T-cell (primary cell): ENCODE results near the gene STAT4. TPM values are rescaled to one million over a fixed set of nuclear protein-coding genes. Genes with fewer than 3 reads are reported as not detected.

ENCODE experiments used
- ATAC-seq, 4 experiments: fragments of 200-7000 bp in 3 of 4; fragments of 150-1000 bp in 1 of 4; cut with Tn5 transposase; replicated peaks in 1 of 4; 1 replicate in 3 of 4; 2 replicates in 1 of 4; pipeline ENCODE4 v1.10.0; 2021; ENCODE audit warnings: moderate library complexity in 3 of 4, mild to moderate bottlenecking in 2 of 4, moderate number of reproducible peaks in 1 of 4
- CTCF ChIA-PET, 2 donors: fragments of 300-600 bp; sonication (Branson Sonifier 250); formaldehyde crosslinking; loops; one replicate each; lab custom pipeline; 2022; ENCODE audit warnings: antibody characterized with exemption in 2 of 2; lab: Charles Lee
- POLR2A ChIA-PET, 2 donors: fragments of 300-600 bp; sonication (Branson Sonifier 250); formaldehyde crosslinking; loops; one replicate each; lab custom pipeline; 2022; ENCODE audit warnings: antibody characterized with exemption in 2 of 2; lab: Charles Lee
- DNase-seq, 35 experiments: peaks; one replicate each; pipeline versions ENCODE4 v3.0.0 to v3.0.0-alpha.2; 2013 to 2023
- H3K27ac ChIP-seq: one replicate; pipeline ENCODE4 v1.5.1; 2013; ENCODE audit warnings: low read length
- H3K27me3 ChIP-seq, 2 experiments: replicated peaks in 1 of 2; 1 replicate in 1 of 2; 2 replicates in 1 of 2; pipeline versions ENCODE4 v1.6.1 to v1.7.0; 2013; ENCODE audit warnings: low read length in 1 of 2, mixed read lengths in 1 of 2; ENCODE audit not compliant: control insufficient read depth in 2 of 2, insufficient read depth in 2 of 2; ENCODE audit errors: extremely low read depth in 1 of 2
- H3K36me3 ChIP-seq, 2 donors: 1 replicate in 1 of 2; 2 replicates in 1 of 2; pipeline versions ENCODE4 v1.6.1 to v1.7.0; 2013; ENCODE audit warnings: low read length in 1 of 2; ENCODE audit not compliant: control insufficient read depth in 2 of 2, insufficient read depth in 1 of 2; ENCODE audit errors: extremely low read depth in 1 of 2
- H3K4me1 ChIP-seq, 2 experiments: 1 replicate in 1 of 2; 2 replicates in 1 of 2; pipeline versions ENCODE4 v1.6.1 to v1.7.0; 2013; ENCODE audit warnings: low read length in 2 of 2, mixed read lengths in 1 of 2; ENCODE audit not compliant: insufficient read depth in 2 of 2, control insufficient read depth in 1 of 2; ENCODE audit errors: extremely low read depth in 1 of 2
- H3K4me3 ChIP-seq, 2 donors: 1 replicate in 1 of 2; 2 replicates in 1 of 2; pipeline versions ENCODE4 v1.5.1 to v1.7.0; 2013; ENCODE audit warnings: mild to moderate bottlenecking in 2 of 2, low read length in 1 of 2, moderate library complexity in 1 of 2; ENCODE audit not compliant: control insufficient read depth in 1 of 2; ENCODE audit errors: extremely low read depth in 1 of 2
- H3K9me3 ChIP-seq: 2 replicates; pipeline ENCODE4 v1.7.0; 2013
- H3K27ac Mint-ChIP-seq, 2 donors: one replicate each; pipeline ENCODE4 v1.8.0; 2020 to 2021; ENCODE audit warnings: mild to moderate bottlenecking in 2 of 2, mixed read lengths in 2 of 2
- H3K27me3 Mint-ChIP-seq, 2 donors: one replicate each; pipeline ENCODE4 v1.8.0; 2021 to 2022; ENCODE audit warnings: mixed read lengths in 2 of 2
- H3K36me3 Mint-ChIP-seq: one replicate; pipeline ENCODE4 v1.8.0; 2021; ENCODE audit warnings: mixed read lengths
- H3K4me1 Mint-ChIP-seq, 3 donors: one replicate each; pipeline ENCODE4 v1.8.0; 2020 to 2022; ENCODE audit warnings: mixed read lengths in 3 of 3, mild to moderate bottlenecking in 1 of 3
- H3K4me3 Mint-ChIP-seq, 3 donors: one replicate each; pipeline ENCODE4 v1.8.0; 2020 to 2022; ENCODE audit warnings: mild to moderate bottlenecking in 3 of 3, mixed read lengths in 3 of 3, moderate library complexity in 3 of 3
- H3K9me3 Mint-ChIP-seq, 3 donors: one replicate each; pipeline ENCODE4 v1.8.0; 2020 to 2022; ENCODE audit warnings: mixed read lengths in 3 of 3
- WGBS: methylation state at CpG from one replicate; pipeline ENCODE4 v1.1.5; 2013; ENCODE audit warnings: missing lambda C conversion rate; ENCODE audit not compliant: insufficient coverage; 5-methylcytosine and 5-hydroxymethylcytosine counted together
- total RNA-seq, 35 experiments: library from RNA in 6 of 35; stranded (reverse) in 6 of 35; fragments of 120-200 nt in 1 of 35; gene quantifications; one replicate each; pipeline versions ENCODE4 v1.2.1 to v1.2.4 and lab custom pipeline; 2013 to 2026

The STAT4 gene
- total RNA-seq, 5 donors from 2014 or later (not counting 1 experiment from before 2014, with no cell fraction given): 79.5 to 141 (median 91.7) TPM

DNA sequence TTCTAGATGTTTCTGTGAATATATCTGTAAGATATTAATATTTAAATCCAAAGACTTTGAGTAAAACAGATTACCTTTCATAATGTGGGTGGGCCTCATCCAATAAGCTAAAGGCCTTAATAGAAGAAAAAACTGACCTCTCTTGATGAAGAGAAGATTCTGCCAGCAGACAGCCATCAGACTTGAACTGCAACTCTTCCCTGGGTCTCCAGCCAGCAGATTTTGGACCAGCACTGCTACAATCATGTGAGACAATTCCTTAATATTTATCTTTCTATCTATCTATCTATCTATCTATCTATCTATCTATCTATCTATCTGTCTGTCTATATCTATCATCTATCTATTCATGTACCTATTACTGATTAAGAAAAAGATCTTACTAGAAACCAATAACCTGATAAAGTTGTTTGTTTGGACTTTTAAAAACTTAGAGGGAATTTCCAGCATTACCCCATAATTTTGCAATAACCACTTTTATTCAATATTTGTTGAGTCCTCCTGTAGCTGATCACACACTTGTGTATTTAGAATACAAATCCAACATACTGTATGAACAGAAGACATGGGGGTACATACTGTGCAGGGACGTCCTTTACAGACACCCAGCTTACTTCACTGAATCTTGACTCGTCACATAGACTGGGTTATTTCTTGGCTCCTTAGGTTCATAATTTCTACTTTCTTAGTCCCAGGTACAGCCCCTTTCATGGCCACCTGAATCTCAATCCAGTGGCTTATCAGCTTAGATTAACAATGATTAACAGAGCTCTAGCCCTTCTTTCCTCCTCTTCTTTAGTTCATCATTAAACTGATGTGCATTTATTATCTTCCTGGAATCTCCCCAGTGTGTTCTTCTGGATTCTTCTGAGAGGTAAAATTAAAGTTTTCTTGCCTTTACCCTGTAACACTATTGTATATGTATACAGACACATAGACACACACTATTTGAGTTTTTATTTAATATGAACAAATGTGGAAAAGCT, 27.2 kb upstream of the STAT4 start:
- H3K36me3 ChIP-seq: no peaks in the 10 kb centered on the region
- no peak overlapping the region for H3K4me3 Mint-ChIP-seq
- no peaks in the 10 kb centered on the region for H3K36me3 Mint-ChIP-seq

DNA sequence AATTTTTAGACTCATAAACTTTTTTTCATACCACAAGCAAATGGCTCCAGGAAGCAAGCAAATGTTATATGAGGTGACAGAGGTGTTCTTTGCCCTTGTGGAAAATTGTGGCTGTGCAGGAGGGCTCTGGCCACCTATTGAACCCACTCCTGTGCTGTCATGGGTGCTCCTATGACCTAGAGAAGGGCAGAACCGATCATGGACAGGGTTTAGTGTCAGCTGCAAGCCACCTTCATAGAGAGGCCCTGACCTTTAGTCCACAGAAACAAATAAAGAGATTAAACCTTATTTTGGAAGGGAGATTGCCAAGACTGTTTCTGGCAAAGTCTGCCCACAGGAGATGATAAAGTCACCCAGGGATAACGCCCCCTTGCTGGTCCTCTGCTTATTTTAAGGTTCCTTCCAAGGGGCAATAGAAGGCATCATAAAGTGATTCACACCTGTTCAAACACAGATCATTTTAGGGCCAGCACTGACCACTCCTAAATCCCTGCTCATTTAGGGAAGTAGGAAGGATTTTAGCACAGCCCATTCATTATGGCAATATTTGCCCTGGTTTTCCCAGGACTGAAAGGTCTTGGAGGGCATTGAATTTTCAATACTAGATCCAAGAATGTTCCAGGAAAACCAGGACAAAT, 26.1 kb upstream of the STAT4 start:
- H3K27ac Mint-ChIP-seq: no peak overlapping the region
- H3K4me1 ChIP-seq: no peaks in the 10 kb centered on the region
- ATAC-seq: no peak
- no peak overlapping the region for H3K4me3 ChIP-seq
- ChIA-PET CTCF (interaction anchor here in 1 of 2 donors (0.5 to 0.7 kb wide), 2 partner anchors 9 to 346 kb away, joined by 3 read pairs; no protein-coding TSS in a partner anchor), POLR2A (no interaction called here)
- DNase-seq: no peak
- peaks cover 6 to 16% (median 6%) of the 10 kb centered on the region in 3 donors for H3K4me1 Mint-ChIP-seq
- no peaks in the 10 kb centered on the region for H3K36me3 ChIP-seq
- no peaks in the 10 kb centered on the region for H3K27me3 Mint-ChIP-seq
- no peaks in the 10 kb centered on the region for H3K9me3 Mint-ChIP-seq
- 76% methylated on average over 2 of the region's 2 CpGs for WGBS
- H3K27ac ChIP-seq: no peak overlapping the region
- H3K4me3 Mint-ChIP-seq: no peak overlapping the region
- no peaks in the 10 kb centered on the region for H3K27me3 ChIP-seq
- no peaks in the 10 kb centered on the region for H3K9me3 ChIP-seq
- H3K36me3 Mint-ChIP-seq: no peaks in the 10 kb centered on the region

More for the DNA sequence above, 27.2 kb upstream of the STAT4 start:
- no peak overlapping the region for H3K4me3 ChIP-seq
- H3K9me3 ChIP-seq: no peaks in the 10 kb centered on the region
- H3K4me1 Mint-ChIP-seq: peaks cover 6 to 8% (median 6%) of the 10 kb centered on the region in 3 donors
- DNase-seq (no peak), ATAC-seq (no peak)
- WGBS: 100% methylated on average over 2 of the region's 2 CpGs
- no peaks in the 10 kb centered on the region for H3K9me3 Mint-ChIP-seq
- no peaks in the 10 kb centered on the region for H3K27me3 ChIP-seq
- no peak overlapping the region for H3K27ac ChIP-seq
- no peaks in the 10 kb centered on the region for H3K27me3 Mint-ChIP-seq
- H3K27ac Mint-ChIP-seq: no peak overlapping the region
- no peaks in the 10 kb centered on the region for H3K4me1 ChIP-seq
- ChIA-PET POLR2A (no interaction called here), CTCF (interaction anchor here in 1 of 2 donors (0.7 kb wide), 1 partner anchor 143 kb away, joined by 3 read pairs; no protein-coding TSS in a partner anchor)

DNA sequence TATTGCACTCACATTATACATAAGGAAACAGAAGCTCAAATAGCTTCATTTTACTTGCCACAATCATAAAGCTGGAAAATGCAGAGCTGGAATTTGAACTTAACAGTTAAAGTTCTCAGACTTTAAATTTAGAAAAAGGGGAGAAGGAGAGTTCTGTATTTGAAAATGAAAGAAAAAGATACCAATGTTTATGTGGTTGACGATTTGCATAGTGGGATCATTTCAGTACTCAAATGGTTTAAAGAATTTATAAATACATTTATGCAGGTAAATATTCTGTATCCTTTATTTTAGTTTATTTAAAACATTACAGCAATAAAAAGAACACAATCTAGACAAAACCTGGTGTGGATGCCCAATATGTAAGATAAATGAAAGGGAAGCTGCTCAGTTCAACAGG, 25.5 kb upstream of the STAT4 start:
- H3K27ac Mint-ChIP-seq: no peak overlapping the region
- H3K4me3 Mint-ChIP-seq: no peak overlapping the region
- no peaks in the 10 kb centered on the region for H3K36me3 Mint-ChIP-seq
- WGBS: no CpG with 5 or more reads among the region's 1 CpG
- no peaks in the 10 kb centered on the region for H3K27me3 Mint-ChIP-seq
- H3K27ac ChIP-seq: no peak overlapping the region
- no peaks in the 10 kb centered on the region for H3K36me3 ChIP-seq
- no peaks in the 10 kb centered on the region for H3K9me3 Mint-ChIP-seq
- no peaks in the 10 kb centered on the region for H3K27me3 ChIP-seq
- H3K9me3 ChIP-seq: no peaks in the 10 kb centered on the region
- H3K4me1 ChIP-seq: no peaks in the 10 kb centered on the region
- DNase-seq (no peak), ATAC-seq (no peak)
- H3K4me3 ChIP-seq: no peak overlapping the region
- peaks cover 6 to 18% (median 7%) of the 10 kb centered on the region in 3 donors for H3K4me1 Mint-ChIP-seq
- ChIA-PET CTCF (interaction anchor here in 1 of 2 donors (0.7 kb wide), 1 partner anchor 9 kb away, joined by 3 read pairs; no protein-coding TSS in a partner anchor), POLR2A (no interaction called here)

DNA sequence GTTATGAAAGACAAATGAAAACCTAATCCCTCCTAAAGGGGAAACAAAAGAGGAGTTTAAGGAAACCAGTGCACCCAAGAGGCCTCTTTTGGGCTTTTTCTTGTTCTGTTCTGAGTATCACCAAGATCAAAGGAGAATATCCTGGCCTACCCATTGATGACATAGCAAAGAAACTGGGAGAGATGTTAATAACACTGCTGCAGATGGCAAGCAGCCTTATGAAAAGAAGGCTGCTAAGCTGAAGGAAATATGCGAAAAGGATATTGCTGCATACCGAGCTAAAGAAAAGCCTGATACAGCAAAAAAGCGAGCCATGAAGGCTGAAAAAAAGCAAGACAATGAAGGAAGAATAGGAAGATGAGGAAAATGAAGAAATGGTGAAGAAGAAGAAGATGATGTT, 23.6 kb upstream of the STAT4 start:
- Mint-ChIP-seq H3K27me3 (no peaks in the 10 kb centered on the region), H3K4me1 (peaks cover 17 to 22% (median 18%) of the 10 kb centered on the region in 3 donors), H3K9me3 (no peaks in the 10 kb centered on the region), H3K36me3 (no peaks in the 10 kb centered on the region), H3K27ac (no peak overlapping the region), H3K4me3 (no peak overlapping the region)
- ChIA-PET POLR2A (no interaction called here), CTCF (no interaction called here)
- DNase-seq (no peak), ATAC-seq (no peak)
- H3K4me3 ChIP-seq: no peak overlapping the region
- no peaks in the 10 kb centered on the region for H3K27me3 ChIP-seq
- no peaks in the 10 kb centered on the region for H3K9me3 ChIP-seq
- no peak overlapping the region for H3K27ac ChIP-seq
- no peaks in the 10 kb centered on the region for H3K36me3 ChIP-seq
- peaks cover 0 to 4% of the 10 kb centered on the region in 2 experiments for H3K4me1 ChIP-seq
- 94% methylated on average over 3 of the region's 3 CpGs for WGBS

DNA sequence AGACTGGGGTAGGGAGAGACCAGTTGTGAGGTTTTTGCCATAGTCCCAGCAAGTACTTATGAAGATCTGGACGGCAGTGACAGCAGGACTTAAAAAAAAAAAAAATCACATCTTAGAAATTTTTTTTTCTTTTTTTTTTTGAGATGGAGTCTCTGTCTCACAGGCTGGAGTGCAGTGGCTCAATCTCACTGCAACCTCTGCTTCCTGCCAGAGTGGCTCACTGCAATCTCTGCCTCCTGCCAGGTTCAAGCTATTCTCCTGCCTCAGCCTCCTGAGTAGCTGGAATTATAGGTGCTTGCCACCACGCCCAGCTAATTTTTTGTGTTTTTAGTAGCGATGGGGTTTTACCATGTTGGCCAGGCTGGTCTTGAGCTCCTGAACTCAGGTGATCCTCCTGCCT, 22.4 kb upstream of the STAT4 start:
- H3K4me1 ChIP-seq: peaks cover 0 to 4% of the 10 kb centered on the region in 2 experiments
- no peaks in the 10 kb centered on the region for H3K27me3 ChIP-seq
- H3K27me3 Mint-ChIP-seq: no peaks in the 10 kb centered on the region
- no peaks in the 10 kb centered on the region for H3K36me3 ChIP-seq
- 100% methylated on average over 2 of the region's 3 CpGs for WGBS
- H3K9me3 Mint-ChIP-seq: no peaks in the 10 kb centered on the region
- H3K27ac ChIP-seq: no peak overlapping the region
- no peak overlapping the region for H3K4me3 ChIP-seq
- H3K36me3 Mint-ChIP-seq: no peaks in the 10 kb centered on the region
- CTCF ChIA-PET: interaction anchor here (0.7 to 1.4 kb wide), 3 partner anchors 9 to 121 kb away, joined by 3 to 4 read pairs (median 4); no protein-coding TSS in a partner anchor
- peaks cover 17 to 23% (median 19%) of the 10 kb centered on the region in 3 donors for H3K4me1 Mint-ChIP-seq
- no peak for DNase-seq
- POLR2A ChIA-PET: no interaction called here
- H3K4me3 Mint-ChIP-seq: no peak overlapping the region
- peak in 1 of 4 experiments; percentile 41 for ATAC-seq
- H3K9me3 ChIP-seq: no peaks in the 10 kb centered on the region
- no peak overlapping the region for H3K27ac Mint-ChIP-seq

DNA sequence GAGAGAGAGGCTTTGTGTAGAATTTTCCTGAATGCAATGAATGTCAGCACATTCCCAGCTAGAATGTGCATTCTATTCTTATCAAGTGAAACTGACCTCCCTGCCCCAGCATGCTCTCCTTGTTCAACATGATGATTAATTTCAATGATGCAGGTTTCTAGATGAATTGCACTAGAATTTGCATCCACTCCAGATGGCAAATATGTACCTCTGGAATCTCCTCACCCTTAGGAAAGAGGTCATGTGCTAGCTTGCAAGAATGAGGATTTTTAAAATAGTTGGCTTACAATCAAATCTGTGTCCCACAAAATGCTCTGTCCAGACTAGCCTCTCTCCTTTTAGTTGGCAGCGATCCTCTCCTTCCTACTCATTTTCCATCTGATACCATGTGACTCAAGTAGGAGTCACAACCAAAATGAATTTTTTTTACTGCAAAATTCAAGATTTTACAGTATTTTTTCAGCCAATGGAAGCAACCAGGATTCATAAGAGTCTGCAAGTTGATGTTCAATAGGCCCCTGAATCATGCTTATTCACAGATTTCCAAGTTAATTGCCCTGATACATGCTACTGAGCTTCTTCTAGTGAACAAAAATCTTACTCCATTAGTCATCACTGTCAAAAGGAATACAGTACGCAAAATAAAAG, 21.0 kb upstream of the STAT4 start:
- Mint-ChIP-seq H3K4me1 (peaks cover 17 to 23% (median 19%) of the 10 kb centered on the region in 3 donors), H3K36me3 (no peaks in the 10 kb centered on the region), H3K9me3 (no peaks in the 10 kb centered on the region), H3K27me3 (no peaks in the 10 kb centered on the region), H3K27ac (no peak overlapping the region), H3K4me3 (no peak overlapping the region)
- DNase-seq (no peak), ATAC-seq (no peak)
- CTCF ChIA-PET: interaction anchor here (0.5 to 0.7 kb wide), 2 partner anchors 245 to 335 kb away, joined by 3 read pairs; no protein-coding TSS in a partner anchor
- no peak overlapping the region for H3K4me3 ChIP-seq
- H3K36me3 ChIP-seq: no peaks in the 10 kb centered on the region
- no peak overlapping the region for H3K27ac ChIP-seq
- H3K27me3 ChIP-seq: no peaks in the 10 kb centered on the region
- no peaks in the 10 kb centered on the region for H3K9me3 ChIP-seq
- POLR2A ChIA-PET: no interaction called here
- peaks cover 0 to 4% of the 10 kb centered on the region in 2 experiments for H3K4me1 ChIP-seq
- 50% methylated on average over 1 of the region's 2 CpGs for WGBS
